ENCODE results near the gene PI4KA.

PI4KA gene

DNA sequence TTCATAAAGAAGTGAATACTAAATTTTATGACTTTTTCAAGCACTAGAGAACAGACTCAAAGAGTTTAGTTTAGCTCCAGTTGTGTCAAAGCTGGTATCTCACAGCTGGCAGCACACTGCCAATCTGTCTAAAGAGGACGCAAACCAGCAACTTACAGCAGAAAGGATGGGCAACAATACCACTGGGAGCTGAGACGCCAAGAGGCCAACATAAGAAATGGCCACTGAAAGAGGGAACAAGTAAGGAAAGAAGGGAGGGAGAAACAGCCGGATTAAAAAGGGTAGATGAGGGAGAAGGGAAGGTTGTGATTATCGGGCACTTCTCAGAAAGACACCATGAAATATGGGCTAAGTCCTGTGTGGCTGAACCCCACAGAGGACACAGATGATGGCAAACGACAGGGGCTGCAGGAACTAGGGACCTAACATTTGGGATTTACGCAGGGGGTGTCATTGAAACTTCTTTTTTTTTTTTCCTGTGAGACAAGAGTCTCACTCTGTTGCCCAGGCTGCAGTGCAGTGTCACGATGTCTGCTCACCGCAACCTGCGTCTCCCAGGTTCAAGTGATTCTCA lies 43.0 kb downstream of the PI4KA start:
- no peak for DNase-seq

DNA sequence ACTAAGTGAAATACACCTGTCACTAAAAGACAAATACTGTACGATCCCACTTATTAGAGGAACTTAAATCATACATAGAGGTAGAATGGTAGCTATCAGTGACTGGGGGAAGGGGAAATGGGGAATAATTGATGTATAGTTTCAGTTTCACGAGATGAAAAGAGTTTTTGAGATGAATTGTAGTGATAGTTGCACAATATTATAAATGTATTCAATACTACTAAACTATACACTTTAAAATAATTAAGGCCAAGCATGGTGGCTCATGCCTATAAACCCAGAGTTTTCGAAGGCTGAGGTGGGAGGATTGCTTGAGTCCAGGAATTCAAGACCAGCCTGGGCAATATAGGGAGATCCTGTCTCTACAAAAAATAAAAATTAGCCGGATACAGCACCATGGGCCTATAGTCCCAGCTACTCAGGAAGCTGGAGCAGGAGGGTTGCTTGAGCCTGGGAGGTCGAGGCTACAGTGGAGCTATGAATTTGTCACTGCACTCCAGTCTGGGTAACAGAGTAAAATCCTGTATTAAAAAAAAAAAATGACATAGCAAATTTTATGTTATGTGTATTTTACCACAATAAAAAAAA lies 44.3 kb downstream of the PI4KA start:
- DNase-seq: no peak

DNA sequence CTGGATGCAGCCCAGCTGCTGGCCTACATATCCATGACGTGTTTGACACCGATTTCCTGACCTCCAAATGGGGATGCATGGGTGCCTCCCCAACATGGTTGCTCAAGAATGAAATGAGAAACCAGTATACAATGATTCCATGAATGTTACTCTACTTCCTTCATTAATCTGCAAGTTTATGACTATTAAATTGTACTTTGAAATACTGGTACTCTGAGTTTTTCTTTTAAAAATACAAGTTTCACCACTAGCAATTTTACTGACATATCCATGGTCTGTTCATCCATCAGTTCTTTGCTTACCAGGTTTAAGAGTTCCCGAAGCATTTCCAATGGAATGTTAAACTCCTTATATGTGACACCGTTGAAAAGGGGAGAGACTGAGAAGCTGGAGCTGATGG lies 45.6 kb downstream of the PI4KA start:
- no peak for DNase-seq

DNA sequence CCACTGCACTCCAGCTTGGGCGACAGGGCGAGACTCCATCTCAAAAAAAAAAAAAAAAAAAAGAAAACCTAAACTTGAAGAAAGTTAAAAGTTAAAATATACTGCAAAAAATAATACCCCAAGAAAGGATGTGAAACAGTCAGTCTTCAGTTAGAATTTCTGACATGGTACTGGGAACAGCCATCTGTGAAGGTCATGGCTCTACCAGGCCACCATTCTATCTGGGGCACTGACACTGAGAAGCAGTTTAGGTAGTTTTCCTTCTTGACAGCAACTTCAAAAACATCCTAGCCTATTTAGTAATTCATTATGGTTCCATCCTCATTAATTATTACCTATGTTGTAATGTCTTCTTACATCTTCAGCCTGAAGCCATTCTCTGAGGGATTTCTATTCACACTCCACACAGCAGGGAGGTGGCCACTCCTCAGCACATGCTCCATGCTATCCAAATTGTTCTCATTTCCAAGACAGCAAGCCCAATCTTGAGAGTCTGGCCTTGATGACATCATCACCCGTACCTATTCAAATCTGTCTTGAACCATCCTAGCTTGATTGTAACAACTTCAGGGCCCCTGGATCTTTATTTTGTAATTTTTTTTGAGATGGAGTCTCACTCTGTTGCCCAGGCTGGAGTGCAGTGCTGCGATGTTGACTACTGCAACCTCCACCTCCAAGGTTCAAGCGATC lies 46.5 kb downstream of the PI4KA start:
- DNase-seq: no peak

DNA sequence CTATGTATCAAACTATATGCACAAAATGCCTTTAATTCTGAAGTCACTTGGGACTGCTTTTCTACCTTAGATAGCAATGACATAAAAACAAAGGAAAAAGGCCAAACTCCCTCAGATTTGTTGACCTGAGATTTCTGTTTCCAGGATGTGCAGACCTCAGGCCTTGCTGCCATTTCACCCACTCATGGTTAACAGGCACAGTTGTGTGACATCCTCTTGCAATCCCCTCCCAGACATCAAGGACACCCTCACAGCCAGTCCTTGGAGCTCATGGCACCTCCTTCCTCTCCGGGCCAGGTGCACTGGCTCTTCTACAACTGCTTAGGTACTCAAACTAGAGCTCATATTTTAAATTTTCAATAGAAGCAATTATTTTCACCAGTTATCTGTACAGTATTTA lies 47.4 kb downstream of the PI4KA start:
- no peak for DNase-seq

DNA sequence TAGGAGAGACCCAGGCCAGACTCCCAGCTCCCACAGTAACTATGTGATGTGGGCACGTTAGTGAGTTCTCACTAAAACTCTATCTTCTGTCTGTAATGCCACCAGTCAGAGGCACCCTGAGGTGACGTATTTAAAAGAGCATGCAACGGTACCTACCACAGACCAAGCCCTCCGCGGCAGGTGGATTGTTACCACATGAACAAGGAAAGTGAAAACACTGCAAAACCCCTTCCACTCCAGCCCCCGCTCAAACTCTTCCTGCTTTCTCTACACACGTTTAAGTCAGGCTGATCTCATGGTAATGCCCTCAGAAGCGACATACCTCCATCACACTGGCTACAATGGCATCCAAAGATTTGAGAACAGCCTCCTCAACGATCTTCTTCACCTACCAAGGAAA lies 48.0 kb downstream of the PI4KA start:
- peak in 5 of 6 experiments; percentile 13 to 59 (median 39) for DNase-seq

DNA sequence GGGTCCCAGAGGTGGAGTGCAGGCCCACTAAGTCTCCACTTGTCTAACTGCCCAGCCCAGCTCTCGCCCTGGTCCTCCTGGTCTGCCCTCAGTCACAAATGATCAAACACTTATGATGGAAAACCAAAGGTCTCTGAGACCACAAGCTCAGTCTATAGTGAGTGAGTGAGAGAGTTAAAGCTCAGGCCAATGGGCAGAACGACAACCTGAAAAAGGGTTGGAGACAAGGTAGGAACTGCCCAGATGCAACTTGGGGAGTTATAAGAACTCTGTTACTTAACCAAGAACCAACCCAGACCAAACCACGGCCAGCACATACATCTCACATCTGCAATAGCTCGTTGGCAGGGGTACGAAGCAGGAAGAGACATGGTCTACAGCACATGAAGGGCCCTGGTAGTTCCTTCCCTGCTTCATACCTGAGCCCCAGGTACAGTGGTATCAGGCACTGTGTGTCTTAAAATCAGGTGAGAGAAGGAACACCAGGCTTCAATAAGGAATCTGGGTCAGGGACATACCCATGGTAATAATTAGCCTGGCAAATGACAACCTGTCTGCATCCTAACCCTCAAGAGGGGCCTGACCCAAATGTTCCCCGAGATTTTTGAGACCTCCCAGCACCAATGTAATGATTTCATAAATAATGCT lies 48.9 kb downstream of the PI4KA start:
- no peak for DNase-seq

DNA sequence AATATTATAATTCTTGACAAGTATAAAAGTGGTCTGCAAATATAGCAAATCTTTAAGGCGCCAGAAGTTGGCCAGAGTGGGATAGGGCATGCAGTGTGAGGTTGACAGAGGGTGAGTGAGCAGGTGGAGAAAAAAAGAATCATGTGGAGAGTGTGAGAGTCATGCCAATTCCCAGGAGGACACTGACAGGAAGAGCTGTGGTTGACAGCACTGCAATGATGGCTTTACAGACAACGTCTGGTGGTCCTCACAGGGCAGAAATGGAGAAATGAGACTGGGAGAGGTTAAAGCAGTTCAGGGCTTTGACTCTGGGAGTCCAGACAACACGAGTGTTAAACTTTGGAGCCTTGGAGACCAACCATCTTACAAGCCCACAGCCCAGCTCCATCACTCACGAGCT lies 49.8 kb downstream of the PI4KA start:
- no peak for DNase-seq

DNA sequence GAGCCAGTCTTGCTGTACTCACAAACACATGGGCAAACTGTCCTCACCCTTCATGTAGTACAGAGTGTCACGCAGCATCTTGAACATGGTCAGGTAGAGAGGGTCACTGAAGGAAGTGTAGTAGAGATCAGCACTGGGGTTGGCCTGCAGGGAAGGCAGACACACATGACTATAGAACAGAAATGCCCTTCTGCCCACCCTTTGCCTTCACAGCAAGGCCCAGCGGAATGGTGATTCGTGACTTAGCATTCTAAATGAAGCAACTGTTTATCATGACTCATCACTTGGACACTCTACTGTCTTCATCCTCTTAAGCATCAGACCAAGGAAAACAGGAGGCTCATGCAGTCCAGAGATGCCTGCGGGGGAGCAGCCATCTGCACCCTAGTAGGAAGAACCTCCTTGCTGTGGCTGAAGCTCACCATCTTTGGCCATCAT lies 51.3 kb downstream of the PI4KA start:
- no peak for DNase-seq

DNA sequence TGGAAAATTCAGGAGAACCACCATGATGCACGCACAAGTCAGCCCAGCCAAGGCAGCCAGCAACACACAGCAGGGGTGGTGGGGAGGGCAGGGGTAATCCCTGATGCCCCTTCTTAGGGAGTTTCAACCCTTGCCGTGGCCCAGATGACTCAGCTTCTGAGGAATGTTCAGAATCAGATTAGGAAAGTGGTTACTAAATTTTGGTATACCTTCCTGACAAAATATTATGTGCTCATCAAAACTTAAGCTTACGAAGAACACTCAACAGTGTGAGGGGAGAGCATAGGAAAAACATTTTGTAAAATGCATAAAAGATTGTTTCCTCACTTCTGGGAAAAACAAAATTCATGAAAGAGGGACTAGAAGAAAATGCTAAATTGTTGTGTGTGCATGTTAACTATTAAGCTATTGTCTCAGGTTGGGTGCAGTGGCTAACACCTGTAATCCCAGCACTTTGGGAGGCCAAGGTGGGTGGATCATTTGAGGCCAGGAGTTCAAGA lies 52.6 kb downstream of the PI4KA start:
- DNase-seq: no peak

DNA sequence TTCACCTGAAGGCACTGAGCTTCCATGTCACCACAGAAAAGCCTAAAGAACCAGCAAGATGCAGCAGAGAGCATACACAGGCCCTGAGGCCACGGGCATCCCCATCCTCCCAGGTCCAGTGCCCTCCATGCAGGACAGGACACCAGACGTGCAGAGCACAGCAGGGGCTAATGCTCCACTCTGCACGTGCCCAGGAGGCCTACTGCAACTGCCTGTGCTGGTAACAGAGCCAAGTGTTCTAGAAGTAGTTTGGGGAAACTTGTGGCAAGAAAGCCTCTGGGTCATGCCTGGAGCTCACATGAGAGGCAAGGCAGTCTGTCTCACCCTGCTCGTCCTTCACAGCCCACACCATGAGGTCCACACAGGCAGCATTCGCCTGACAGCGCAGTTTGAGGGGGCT lies 54.0 kb downstream of the PI4KA start:
- DNase-seq: no peak

DNA sequence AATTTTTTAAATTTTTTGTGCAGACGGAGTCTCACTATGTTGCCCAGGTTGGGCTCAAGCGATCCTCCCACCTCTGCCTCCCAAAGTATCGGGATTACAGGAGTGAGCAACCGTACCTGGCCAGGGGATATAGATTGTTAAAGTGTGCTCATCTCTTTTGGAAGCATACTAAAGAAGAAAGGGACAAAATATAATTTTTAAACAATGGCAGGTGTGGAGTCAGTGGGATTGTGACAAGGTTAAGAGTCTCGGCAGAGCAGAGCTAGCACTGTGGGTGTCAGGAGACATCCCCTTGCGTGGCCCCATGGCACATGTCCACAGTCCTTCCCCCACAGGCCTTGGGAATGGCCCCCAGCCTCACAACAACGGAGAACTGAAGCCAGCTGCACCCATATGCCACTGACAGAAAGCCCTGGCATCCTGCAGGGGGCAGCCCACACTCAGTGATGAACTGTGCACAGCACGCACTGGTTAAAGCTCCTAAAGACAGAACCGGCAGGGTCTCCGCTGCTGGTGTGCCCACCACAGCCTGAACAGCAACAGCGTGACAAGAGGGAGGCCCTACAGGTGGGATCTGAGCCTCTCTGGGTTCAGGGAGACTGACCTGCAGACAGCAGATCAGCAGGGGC lies 54.8 kb downstream of the PI4KA start:
- DNase-seq: peak in 3 of 6 experiments; percentile 6 to 15 (median 11)

DNA sequence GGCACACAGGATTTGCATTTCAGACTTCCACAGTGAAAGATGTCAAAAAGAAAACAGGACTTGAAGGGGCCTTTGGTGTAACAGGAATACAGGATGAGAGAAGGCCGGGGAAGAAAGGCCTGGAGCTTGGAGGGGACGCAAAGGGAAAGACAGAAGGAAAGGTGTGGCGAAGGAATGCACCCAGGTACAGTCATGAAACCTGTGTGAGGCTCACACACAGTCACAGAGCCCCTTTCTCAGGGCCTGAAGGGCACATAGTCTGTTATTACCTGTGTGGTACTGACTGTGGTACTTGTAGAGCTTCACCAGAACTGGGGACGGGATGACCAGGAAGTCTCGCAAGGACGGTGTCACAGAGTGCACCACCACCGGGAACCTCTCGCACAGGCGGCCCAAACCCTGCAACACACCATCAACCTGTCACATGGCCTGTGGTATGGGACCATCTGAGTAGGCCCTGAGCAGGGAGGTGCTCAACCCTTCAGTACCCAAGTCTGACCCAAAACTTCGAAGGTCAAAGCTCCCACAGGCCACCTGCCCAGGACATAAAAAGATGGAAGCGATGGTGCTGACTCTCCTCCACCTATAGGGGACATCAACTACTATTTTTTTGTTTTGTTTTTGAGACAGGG lies 55.6 kb downstream of the PI4KA start:
- DNase-seq: no peak

DNA sequence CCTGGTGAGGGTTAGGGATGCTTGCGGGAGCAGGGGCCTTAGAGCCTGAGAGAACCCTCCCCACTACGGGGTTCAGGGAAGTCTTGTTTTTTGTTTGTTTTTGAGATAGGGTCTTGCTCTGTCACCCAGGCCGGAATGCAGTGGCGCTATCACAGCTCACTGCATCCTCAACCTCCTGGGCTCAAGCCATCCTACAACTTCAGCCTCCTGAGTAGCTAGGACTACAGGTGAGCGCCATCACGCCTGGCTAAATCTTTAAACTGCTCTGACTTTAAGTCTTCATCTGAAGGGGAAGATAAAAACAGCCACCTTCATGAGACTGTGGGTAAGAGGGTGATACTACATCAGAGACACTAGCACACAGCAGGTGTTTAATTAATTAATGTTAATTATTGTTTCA lies 56.2 kb downstream of the PI4KA start:
- DNase-seq: no peak

DNA sequence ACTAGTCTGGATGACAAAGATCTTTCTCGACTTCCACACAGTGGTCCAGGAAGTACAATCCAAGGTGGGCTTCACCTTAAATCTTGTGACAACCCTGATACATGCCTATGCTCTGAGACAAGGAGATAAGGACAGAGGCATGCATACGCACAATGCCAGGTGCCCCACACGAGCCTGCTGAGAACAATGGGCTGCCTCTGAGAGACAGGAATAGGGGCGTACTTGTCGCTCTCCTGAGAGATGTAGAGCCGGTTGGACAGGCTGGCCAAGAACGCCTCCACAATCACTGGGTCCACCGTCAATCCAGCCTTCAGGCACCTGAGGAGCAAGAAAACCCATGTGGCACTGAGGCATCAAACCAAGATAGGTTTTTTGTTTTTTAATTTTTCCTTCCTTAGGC lies 59.2 kb downstream of the PI4KA start:
- DNase-seq: no peak

DNA sequence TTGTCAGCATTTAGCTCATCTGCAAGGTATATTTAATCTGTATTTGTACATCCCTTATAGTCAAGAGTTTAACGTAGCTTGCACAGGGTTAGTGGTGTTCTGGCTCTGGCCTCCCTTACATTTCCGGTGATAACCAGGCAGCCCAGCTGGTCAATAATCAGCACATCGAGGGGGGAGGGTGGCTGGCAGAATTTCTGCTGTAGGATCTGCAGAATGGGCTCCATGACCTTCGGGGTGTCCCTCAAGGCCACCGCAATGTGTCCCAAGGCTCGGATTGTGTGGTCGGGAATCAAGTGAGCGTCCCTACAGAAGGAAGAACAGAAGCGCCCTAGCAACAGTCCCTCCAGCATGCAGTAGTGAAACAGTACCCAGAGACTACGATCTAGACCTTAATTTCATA lies 59.6 kb downstream of the PI4KA start:
- DNase-seq: no peak

DNA sequence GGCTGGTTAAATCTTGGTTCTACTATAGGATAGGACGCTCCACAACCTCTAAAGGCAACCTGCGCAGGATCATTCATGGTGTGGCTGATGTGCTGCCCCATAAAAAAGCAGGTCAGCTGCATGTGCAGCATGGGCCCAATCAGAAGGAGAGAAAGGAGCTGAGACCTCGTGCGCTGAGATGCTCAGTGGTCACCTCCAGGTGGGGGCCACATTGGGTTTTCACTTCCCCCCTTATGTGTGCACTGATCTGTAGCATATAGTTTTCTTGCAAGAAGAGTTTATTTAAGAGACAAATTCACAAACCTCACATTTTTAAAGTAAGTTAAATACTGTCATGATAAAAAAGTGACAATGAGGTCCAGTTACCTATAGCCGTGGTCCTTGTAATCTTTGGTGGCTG lies 60.4 kb downstream of the PI4KA start:
- no peak for DNase-seq

DNA sequence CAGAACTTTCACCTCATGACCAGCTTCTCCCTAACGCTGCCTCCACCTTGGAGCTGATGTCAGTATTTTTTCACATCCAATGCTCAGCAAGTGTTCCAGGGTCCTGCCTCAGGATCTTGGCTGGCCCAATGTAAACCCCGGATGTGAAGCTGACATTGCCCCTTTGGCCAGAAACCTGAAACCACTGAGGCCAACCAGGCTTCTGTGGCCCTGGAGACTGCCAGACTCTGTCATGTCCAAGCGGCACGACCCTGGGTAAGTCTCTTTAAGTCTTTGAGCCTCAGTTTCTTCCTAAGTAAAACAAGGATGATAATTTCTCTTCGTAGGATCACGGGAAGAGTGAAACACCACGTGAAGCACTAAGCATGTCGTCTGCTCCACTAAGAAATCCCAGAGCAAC lies 61.9 kb downstream of the PI4KA start:
- DNase-seq: no peak

DNA sequence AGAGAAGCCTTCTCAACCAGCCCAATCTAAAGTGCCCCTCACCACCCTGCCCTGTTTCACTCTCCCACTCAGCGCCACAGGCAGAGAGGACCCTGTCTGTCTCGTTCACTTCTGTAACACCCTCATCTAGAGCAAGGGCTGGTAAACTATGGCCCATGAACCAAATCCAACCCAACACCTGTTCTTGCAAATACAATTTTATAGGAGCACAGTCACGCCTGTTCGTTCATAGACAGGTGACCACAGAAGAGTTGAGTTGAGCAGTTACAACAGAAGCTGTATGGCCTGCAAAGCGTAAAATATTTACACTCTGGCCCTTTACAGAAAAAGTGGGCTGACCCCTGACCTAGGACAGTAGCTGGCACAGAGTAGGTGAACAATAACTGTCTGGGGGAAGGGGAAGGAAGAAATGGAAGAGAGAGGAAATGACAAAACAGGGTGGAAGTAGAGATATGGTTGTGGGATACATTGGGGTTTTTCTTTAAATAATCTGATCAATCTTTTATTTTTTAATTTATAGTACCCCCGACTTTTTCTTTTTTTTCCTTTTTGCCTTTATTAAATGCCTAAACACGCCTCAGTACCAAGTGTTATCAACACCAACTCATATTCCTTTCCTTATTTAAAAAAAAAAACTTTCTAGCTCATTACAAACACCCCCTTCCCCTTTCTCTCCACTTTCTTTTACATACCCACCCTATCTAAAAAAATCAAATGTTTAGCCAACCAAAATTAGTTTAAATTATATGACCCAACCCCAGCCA lies 63.8 kb downstream of the PI4KA start:
- no peak for DNase-seq

DNA sequence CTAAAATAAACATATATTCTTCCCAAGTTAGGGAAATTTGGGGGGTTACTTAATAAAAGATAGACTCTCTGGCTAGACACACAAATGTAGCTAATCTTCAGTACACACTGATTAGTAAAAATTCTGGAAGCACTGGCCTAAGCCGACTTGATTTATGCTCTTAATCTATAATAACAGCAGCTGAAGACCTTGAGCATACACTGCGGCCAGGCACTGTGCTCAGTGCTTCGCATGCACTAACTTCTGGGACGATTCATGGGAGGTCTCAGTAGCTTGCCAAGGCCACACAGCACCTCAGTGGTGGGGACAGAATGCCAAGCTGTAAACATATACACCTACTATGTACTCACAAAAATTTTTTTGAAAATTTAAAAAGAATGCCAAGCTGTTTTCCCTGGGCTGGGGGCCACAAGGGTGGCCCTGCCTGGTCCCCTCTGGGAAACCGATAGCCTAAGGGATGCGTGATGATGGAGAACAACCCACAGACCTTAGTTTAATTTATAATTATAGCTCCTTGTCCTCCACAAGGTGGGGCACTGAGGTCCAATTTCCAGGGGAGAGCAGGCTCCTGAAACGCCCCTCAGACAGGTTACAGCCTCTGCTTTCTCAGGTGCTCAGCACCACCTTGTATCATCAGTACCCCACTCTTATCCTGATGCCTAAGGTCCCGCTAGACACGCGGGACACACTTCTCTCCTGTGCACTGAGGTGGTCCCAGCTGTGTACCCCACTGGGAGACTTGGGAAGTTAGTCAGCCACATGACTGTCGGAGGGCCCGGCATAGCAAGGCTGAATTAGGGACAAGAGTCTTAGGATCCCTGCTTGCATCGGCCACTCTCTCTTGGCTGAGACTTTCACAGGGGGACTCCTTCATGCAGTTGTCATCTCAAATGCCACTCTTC lies 64.6 kb downstream of the PI4KA start:
- DNase-seq: no peak

Measured in stimulated activated naive CD4-positive, alpha-beta T cell (primary cell).